ENCODE results near the gene UCP2.

- TF ChIP-seq MXI1 (IDR thresholded peaks at IDR 0.05; ENCODE audit: low read depth, low read length) (no peak), ZBED1 (IDR thresholded peaks at IDR 0.05; ENCODE audit: borderline replicate concordance) (no peak), HDAC2 (IDR thresholded peaks at IDR 0.05) (no peak), TAF1 (IDR thresholded peaks at IDR 0.05; ENCODE audit: borderline replicate concordance, low read depth, low read length) (no peak), YY1 (IDR thresholded peaks at IDR 0.05; ENCODE audit: low read depth, low read length) (no peak), NBN (IDR thresholded peaks at IDR 0.05) (no peak), FOXK2 (IDR thresholded peaks at IDR 0.05) (no peak), EZH2 (IDR thresholded peaks at IDR 0.05; ENCODE audit: borderline replicate concordance, control insufficient read depth, low read depth, low read length) (no peak)
These were observed 30.8 kb downstream of the UCP2 start for GRCh38 chr11:73951797-73952196.

Measured in GM12878 (cell line).